NCI-H2171 treated with DMSO at 0.1 percent for 48 hours (cell line): ENCODE results near the gene TRA2B.

Source experiments
- DNase-seq: peaks from one replicate; lab custom pipeline; 2025; lab: John Stamatoyannopoulos, UW

The TRA2B gene

GRCh38 chr3:185867650-185868049 is 70.2 kb downstream of the TRA2B start:
- no peak for DNase-seq

GRCh38 chr3:185866995-185867394 is 70.8 kb downstream of the TRA2B start:
- no peak for DNase-seq

GRCh38 chr3:185866555-185866954 is 71.3 kb downstream of the TRA2B start:
- no peak for DNase-seq
